GM19372 (cell line): ENCODE measurements around the gene BCAR3.
"Not testable (repeated sequence)": the region's sequence is repeated elsewhere in the genome, so short reads cannot be mapped to it uniquely, and the experiment has no call there.

Experiments
- ATAC-seq: cut with Tn5 transposase; IDR thresholded peaks from one replicate; pipeline ENCODE4 v1.9.1; 2021; ENCODE audit warnings: mild to moderate bottlenecking, low read depth, moderate library complexity; ENCODE audit not compliant: unreplicated experiment

Gene BCAR3

GRCh38 chr1:93559695-93560094 is 121.9 kb downstream of the BCAR3 start:
- ATAC-seq, result no peak

DNA sequence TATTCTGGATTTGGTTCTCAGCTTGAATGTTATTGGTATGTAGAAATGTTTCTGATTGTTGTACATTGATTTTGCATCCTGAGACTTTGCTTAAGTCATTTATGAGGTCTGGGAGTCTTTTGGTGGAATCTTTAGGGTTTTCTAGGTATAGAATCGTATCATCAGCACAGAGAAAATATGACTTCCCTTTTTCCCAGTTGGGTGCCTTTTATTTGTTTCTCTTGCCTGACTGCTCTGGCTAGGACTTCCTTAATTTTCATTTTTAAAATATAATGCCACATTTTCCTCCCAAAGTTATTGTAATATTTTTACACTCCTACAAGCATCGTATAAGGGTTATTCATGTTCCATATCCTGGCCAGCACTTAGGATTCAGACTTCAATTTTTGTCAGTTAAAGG is 122.6 kb downstream of the BCAR3 start:
- no peak for ATAC-seq

DNA sequence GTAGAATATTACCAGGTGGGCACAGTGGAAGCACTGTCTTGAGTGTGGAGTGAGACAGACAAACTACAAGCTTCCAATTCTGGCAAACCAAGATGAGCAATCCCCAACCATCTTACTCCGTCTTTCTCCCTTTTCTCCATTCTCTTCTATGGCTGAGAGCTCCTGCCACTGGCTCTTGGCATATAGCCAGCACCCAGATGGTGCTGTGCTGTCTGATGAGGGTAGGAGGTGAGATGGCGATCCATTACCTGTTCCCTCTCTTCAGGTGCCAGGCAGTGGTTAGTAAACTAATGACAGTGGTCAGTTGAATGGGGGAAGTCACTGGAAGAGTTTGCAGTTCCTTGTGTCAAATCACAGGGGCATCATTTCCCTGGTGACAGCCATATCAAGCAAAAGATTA is 125.3 kb downstream of the BCAR3 start:
- no peak for ATAC-seq

DNA sequence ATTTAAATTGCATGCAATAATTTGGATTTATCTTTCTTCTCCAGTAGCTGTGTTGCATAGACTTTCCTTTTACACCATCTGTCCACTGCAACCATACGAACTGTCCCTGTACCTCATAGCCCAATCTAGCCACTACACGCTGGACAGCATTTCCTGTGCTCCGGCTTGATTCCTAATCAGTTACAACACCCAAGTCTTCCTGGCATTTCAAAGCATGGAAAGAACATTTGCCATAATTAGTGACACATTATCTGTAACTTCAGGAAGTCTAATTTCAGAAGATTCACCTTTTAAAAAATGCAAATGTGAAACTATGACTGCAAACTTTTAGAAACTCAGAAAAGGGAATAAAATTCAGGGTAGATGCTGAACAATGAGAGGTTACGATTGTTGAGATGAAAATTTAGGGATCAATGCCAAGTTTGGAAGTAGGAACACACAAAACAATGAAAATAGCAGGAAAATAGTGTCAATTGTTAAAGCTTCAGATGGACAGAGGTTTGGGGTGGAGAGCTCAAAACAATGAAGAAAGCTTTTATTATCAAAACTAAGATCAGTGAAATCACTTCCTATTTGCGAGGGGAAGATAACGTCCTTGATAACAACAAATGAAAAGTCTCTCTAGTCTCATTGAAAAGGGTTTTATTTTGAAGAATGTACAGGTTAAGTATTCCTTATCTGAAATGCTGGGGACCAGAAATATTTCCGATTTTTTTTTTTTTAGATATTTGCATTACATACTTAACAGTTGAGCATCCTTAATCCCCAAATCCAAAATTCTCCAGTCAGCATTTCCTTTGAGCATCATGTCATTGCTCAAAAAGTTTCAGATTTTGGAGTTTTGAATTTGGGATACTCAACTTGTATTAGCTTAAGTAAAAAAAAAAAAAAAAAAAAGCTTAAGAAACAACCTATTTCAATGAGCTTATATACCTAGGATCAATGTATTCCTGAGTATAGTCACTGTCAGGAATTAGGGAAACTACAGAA is 126.5 kb downstream of the BCAR3 start:
- ATAC-seq, result no peak

DNA sequence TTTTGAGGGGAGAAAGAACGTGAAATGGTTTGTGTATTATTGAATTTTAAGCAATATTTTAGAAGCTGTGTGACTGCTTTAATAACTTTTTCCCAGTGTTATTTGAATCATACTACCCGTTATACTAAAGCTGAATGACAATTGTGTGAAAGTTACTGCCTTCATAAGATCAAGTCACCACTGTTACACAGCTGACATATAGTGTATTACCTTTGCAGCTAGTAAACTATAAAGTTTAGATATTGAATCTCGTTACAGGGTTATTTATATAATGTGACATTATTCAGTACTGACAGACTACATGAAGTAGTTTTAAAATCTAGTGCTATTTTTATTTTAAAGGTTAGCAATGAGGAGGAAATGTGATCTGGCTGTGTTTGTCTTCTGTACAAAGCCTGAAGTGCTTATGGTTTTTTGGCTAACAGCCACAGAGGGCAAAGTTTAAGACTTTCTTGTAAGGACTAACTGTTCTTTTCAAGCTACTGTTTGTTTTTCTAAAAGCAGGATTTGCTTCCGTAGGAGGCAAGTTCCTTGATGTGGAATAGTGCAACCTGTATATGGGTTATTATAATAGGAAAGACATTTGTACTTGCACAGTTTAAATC is 127.6 kb downstream of the BCAR3 start:
- not testable (repeated sequence) for ATAC-seq

GRCh38 chr1:93552741-93553455 is 128.7 kb downstream of the BCAR3 start:
- ATAC-seq, result no peak

DNA sequence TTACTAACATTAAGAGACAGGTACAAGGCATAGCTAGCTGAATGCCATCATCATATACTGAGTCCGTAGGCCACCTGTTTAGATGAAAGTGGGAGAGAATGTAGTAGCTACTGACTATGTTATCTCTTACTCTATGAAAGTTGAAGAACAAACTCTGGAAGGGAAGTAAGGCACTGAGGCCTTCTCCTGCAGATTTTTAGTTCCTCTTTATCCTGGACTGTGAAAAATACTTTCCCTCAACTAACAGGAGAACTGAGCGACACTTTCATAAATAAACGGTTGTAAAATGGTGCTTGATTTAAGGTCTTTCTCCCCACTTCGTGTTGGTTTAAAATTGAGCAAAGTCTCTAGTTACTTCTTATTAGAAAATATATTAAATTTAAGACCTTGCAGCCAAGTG is 131.8 kb downstream of the BCAR3 start:
- no peak for ATAC-seq

GRCh38 chr1:93549131-93549530 is 132.5 kb downstream of the BCAR3 start:
- no peak for ATAC-seq

- no peak for ATAC-seq
These were observed 135.3 kb downstream of the BCAR3 start for GRCh38 chr1:93546162-93546863.

- no peak for ATAC-seq
These were observed 139.2 kb downstream of the BCAR3 start for GRCh38 chr1:93542398-93542797.

DNA sequence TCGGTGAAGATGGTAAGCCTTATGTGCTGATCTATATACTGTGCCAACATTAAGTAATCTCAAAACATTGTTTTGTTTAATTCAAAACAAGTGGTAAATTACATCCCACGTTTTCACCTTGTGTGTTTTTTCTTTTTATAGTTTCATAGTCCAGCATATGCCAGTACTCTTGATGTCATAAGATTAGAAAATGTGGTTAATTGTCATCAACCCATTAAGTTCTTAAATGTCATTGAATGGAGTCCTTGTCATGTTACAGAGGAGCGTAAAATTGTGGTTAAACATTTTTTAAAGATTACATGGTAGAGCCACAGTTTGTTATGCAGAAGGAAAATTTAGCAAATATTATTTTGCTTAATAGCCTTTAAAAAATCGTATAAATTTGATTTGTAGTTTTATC is 140.6 kb downstream of the BCAR3 start:
- ATAC-seq, result no peak

DNA sequence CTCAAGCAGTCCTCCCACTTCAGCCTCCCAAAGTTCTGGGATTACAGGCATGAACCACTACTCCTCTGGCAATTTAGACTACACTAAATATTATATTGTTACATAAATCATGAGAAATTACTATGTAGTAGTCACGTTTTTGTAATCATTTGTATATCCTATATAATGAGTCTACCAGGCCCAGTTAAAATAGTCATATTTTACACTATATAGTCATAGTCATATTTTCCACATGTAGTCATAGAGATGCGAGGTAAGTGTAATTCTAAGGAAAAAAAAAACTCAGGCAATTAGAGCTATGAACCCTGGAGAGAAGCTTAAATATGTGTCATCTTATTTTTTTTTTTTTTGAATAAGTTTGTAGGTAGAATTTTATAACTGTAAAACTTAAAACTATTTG is 143.7 kb downstream of the BCAR3 start:
- no peak for ATAC-seq

GRCh38 chr1:93537396-93537795 is 144.2 kb downstream of the BCAR3 start:
- no peak for ATAC-seq

DNA sequence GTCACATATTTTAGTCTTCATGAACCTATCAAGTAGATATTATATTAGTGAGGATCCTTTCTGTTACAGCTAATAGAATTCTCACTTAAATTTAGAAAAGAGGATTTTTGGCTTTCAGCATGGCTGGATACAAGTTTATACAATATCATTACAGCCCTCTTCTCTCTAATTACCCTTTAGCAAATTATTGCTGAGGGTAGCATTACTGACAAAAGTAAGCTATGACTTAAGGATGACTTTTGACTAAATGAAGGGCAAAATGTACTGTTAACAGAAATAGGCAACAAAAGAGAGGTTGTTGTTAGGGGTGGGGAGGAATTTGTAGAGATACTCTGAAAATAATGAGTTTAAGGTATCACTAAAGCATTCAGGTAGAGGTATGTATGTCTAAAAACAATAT is 148.0 kb downstream of the BCAR3 start:
- no peak for ATAC-seq

- ATAC-seq, result no peak
These were observed 148.8 kb downstream of the BCAR3 start for GRCh38 chr1:93532780-93533378.

DNA sequence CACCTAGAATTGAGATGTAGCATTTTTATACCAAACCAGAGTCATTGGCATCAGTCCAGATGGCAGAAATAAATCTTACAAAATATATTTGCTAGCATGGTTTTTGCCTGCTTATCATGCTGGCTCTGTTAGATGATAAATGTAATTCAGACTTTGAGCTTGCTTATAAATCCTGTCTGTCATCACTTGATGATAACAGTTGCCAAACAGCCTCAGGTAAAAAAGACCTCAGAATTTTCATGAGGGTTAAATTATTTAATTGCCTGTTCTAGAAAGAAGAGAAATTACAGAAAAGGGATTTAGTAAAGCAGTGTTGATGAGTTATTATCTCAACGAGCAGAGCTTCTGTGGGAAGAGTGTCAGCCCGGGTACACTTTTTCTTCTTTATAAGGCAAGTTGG is 150.4 kb downstream of the BCAR3 start:
- no peak for ATAC-seq

DNA sequence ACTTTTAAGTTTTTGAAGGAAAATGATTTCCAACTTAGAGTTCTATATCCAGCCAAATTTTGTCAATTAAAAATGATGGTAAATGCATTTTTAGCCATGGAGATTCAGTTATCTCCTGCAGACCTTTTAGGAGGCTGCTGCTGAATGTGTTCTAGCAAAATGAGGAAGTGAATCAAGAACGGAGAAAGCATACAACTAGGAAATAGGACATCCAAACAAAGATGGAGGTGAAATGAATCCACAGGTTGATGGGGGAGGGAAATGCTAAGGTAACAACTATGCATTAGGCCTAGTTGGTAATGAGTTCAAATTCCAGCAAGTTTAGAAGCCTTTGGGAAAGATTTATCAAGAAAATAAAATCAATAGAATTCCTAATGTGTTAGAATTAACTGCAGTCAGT is 153.2 kb downstream of the BCAR3 start:
- no peak for ATAC-seq

DNA sequence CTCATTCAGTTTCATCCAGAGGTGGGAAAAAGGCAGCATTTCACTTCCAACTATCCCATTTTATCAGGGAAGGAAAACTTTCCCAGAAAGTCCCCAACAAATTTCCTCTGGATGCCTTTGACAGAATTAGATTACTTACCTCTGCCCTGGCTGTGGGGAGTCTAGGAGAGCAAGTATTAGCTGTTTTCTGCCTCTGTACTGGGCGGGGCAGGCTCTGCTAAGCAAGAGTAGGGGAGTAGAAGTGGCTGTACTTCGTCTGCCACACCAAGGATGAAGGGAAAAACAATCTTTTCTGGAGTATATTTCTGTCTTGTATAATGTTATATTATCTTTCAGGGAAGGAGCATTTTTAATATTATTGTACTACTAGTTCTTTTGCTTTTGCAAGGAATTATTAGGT is 155.2 kb downstream of the BCAR3 start:
- ATAC-seq, result no peak

DNA sequence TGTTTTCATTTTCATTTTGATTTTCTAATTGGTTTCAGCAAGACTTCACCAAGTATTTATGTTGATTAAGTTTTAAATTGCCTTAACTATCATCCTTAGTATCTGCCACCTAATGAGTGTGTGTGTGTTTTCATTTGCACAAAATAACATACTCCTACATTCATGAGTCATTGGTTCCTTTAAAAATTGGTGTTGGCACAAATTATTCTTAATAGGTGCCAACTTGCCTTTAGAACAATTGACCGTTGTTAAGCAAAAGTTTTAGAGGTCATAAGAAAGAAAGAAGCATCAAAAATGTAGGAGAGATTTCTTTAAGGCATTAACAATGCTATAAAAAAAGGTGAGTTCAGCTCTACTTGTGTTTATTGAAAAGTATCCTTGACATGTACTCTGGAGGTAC is 156.2 kb downstream of the BCAR3 start:
- ATAC-seq, result no peak

DNA sequence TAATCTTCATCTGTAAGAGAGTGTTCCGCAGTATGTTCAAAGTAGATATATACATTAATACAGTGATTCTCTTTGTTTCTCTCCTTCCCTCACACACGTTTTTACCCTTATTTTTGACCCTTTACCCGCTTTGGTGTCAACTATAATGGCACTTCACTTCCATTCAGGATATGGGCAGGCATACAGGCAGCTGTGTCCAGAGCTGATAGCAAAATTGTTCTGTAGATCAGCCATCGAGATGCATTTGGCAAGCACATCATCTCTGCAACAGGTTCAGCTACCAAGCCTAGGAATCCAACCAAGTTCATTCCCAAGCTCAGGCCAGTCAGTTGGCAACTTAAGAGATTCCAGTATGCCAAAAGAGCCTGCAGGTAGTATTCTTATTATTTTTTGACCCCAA is 158.9 kb downstream of the BCAR3 start:
- no peak for ATAC-seq
